CD4-positive, alpha-beta memory T cell (primary cell): ENCODE data around the gene NOL4L. TPM values are rescaled to one million over a fixed set of nuclear protein-coding genes. Genes with fewer than 3 reads are reported as not detected.

Experiments
- CTCF ChIA-PET: fragments of 350-600 bp; sonication (Branson Sonifier 250); formaldehyde crosslinking; loops from one replicate; lab custom pipeline; 2021; ENCODE audit warnings: inconsistent platforms; ENCODE audit not compliant: partially characterized antibody; lab: Charles Lee
- POLR2A ChIA-PET: fragments of 350-600 bp; sonication (Branson Sonifier 250); formaldehyde crosslinking; loops from one replicate; lab custom pipeline; 2021; ENCODE audit not compliant: partially characterized antibody; lab: Charles Lee
- DNase-seq, 5 donors: peaks; one replicate each; pipeline versions ENCODE4 v3.0.0 to v3.0.0-alpha.2; 2020 to 2022; ENCODE audit warnings: mixed read lengths in 1 of 5
- H3K27ac ChIP-seq: one replicate; pipeline ENCODE4 v1.7.0; 2013; ENCODE audit warnings: low read depth, low read length
- H3K27me3 ChIP-seq: 2 replicates; pipeline ENCODE4 v1.7.0; 2013; ENCODE audit warnings: mild to moderate bottlenecking, low read length, moderate library complexity; ENCODE audit not compliant: insufficient read depth
- H3K36me3 ChIP-seq: 2 replicates; pipeline ENCODE4 v1.7.0; 2013; ENCODE audit warnings: mild to moderate bottlenecking, low read length, moderate library complexity; ENCODE audit not compliant: insufficient read depth
- H3K4me1 ChIP-seq: 2 replicates; pipeline ENCODE4 v1.7.0; 2013; ENCODE audit warnings: mild to moderate bottlenecking, low read length, moderate library complexity; ENCODE audit not compliant: insufficient read depth
- H3K4me3 ChIP-seq, 2 donors: one replicate each; pipeline ENCODE4 v1.7.0; 2013; ENCODE audit warnings: low read length in 2 of 2, mild to moderate bottlenecking in 1 of 2
- H3K9me3 ChIP-seq, 2 donors: one replicate each; pipeline ENCODE4 v1.7.0; 2013; ENCODE audit warnings: low read length in 2 of 2, control low read depth in 1 of 2; ENCODE audit not compliant: control insufficient read depth in 1 of 2
- H3K27ac Mint-ChIP-seq, 7 donors: one replicate each; pipeline ENCODE4 v1.8.0; 2020 to 2021; ENCODE audit warnings: mixed read lengths in 7 of 7, mild to moderate bottlenecking in 6 of 7, inconsistent platforms in 3 of 7, moderate library complexity in 3 of 7
- H3K27me3 Mint-ChIP-seq, 2 donors: one replicate each; pipeline ENCODE4 v1.8.0; 2020 to 2021; ENCODE audit warnings: mixed read lengths in 2 of 2
- H3K36me3 Mint-ChIP-seq, 2 donors: one replicate each; pipeline ENCODE4 v1.8.0; 2020 to 2021; ENCODE audit warnings: mixed read lengths in 2 of 2, inconsistent platforms in 1 of 2, mild to moderate bottlenecking in 1 of 2
- H3K4me1 Mint-ChIP-seq, 4 donors: one replicate each; pipeline ENCODE4 v1.8.0; 2020 to 2021; ENCODE audit warnings: mixed read lengths in 4 of 4, mild to moderate bottlenecking in 1 of 4
- H3K4me3 Mint-ChIP-seq, 8 donors: one replicate each; pipeline ENCODE4 v1.8.0; 2020 to 2021; ENCODE audit warnings: mixed read lengths in 8 of 8, mild to moderate bottlenecking in 7 of 8, moderate library complexity in 6 of 8, inconsistent platforms in 3 of 8
- H3K9me3 Mint-ChIP-seq, 8 donors: one replicate each; pipeline ENCODE4 v1.8.0; 2020 to 2021; ENCODE audit warnings: mixed read lengths in 8 of 8, mild to moderate bottlenecking in 5 of 8, inconsistent platforms in 3 of 8, moderate library complexity in 1 of 8
- intact Hi-C: fragments of 100-400 bp; cut with micrococcal nuclease; formaldehyde crosslinking; loops from one replicate; pipeline ENCODE4 v1.15.1; 2023
- polyA plus RNA-seq, 2 donors: library from polyadenylated mRNA; unstranded; fragments of 300-500 nt; fragmentation: Illumina TruSeq; gene quantifications; one replicate each; pipeline ENCODE4 v1.2.3, GENCODE V29; 2021
- total RNA-seq, 2 experiments: library from RNA; stranded (reverse); gene quantifications; one replicate each; pipeline ENCODE4 v1.2.3, GENCODE V29; 2021

NOL4L gene
- total and polyA plus RNA-seq, 4 experiments from 2014 or later = 7.0 to 74.2 (median 47.5) TPM

DNA sequence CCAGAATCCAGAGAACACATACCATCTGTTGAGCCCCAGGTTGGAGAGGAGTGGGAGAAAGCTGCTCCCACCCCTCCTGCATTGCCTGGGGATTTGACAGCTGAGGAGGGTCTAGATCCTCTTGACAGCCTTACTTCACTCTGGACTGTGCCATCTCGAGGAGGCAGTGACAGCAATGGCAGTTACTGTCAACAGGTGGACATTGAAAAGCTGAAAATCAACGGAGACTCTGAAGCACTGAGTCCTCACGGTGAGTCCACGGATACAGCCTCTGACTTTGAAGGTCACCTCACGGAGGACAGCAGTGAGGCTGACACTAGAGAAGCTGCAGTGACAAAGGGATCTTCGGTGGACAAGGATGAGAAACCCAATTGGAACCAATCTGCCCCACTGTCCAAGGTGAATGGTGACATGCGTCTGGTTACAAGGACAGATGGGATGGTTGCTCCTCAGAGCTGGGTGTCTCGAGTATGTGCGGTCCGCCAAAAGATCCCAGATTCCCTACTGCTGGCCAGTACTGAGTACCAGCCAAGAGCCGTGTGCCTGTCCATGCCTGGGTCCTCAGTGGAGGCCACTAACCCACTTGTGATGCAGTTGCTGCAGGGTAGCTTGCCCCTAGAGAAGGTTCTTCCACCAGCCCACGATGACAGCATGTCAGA, 149.6 kb downstream of the NOL4L start:
- Mint-ChIP-seq H3K27ac (peak overlapping the region in 3 of 7 donors; percentile 12 to 61 (median 41)), H3K4me1 (peaks cover 0 to 3% (median under 1%) of the 10 kb centered on the region in 4 donors), H3K9me3 (peaks cover 0 to 2% (median 0%) of the 10 kb centered on the region in 8 donors), H3K36me3 (peaks cover 55 to 83% of the 10 kb centered on the region in 2 donors), H3K4me3 (no peak overlapping the region), H3K27me3 (no peaks in the 10 kb centered on the region)
- POLR2A ChIA-PET = no interaction called here
- no peak overlapping the region for H3K4me3 ChIP-seq
- no peak for DNase-seq
- CTCF ChIA-PET = interaction anchor here (2.0 kb wide), 1 partner anchor 73 kb away, joined by 4 read pairs; no protein-coding TSS in a partner anchor
- no peak overlapping the region for H3K27ac ChIP-seq
- H3K27me3 ChIP-seq = no peaks in the 10 kb centered on the region
- no peaks in the 10 kb centered on the region for H3K4me1 ChIP-seq
- H3K36me3 ChIP-seq = peaks cover 71% of the 10 kb centered on the region
- H3K9me3 ChIP-seq = no peaks in the 10 kb centered on the region
- intact Hi-C loops = no loop called here

DNA sequence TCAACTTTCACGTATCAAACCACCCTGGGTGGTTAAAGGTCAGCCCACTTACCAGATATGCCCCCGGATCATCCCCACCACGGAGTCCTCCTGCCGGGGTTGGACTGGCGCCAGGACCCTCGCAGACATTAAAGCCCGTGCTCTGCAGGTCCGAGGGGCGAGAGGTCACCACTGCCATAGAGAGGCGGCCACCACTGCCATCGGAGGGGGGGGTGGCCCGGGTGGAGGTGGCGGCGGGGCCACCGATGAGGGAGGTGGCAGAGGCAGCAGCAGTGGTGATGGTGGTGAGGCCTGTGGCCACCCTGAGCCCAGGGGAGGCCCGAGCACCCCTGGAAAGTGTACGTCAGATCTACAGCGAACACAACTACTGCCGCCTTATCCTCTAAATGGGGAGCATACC, 150.7 kb downstream of the NOL4L start:
- Histone ChIP-seq H3K27me3 (no peaks in the 10 kb centered on the region), H3K36me3 (peaks cover 79% of the 10 kb centered on the region), H3K9me3 (no peaks in the 10 kb centered on the region), H3K4me3 (no peak overlapping the region), H3K4me1 (no peaks in the 10 kb centered on the region), H3K27ac (no peak overlapping the region)
- H3K4me3 Mint-ChIP-seq = no peak overlapping the region
- DNase-seq = no peak
- no peak overlapping the region for H3K27ac Mint-ChIP-seq
- no peaks in the 10 kb centered on the region for H3K27me3 Mint-ChIP-seq
- peaks cover 0 to 3% (median 0%) of the 10 kb centered on the region in 4 donors for H3K4me1 Mint-ChIP-seq
- POLR2A ChIA-PET = no interaction called here
- peaks cover 57 to 88% of the 10 kb centered on the region in 2 donors for H3K36me3 Mint-ChIP-seq
- CTCF ChIA-PET = interaction anchor here (0.6 kb wide), 1 partner anchor 13 kb away, joined by 3 read pairs; no protein-coding TSS in a partner anchor
- intact Hi-C loops = no loop called here
- peaks cover 0 to 2% (median 0%) of the 10 kb centered on the region in 8 donors for H3K9me3 Mint-ChIP-seq

GRCh38 chr20:32433311-32434021, 151.7 kb downstream of the NOL4L start:
- Mint-ChIP-seq H3K36me3 (peaks cover 61 to 88% of the 10 kb centered on the region in 2 donors), H3K27me3 (no peaks in the 10 kb centered on the region), H3K27ac (no peak overlapping the region), H3K4me3 (no peak overlapping the region), H3K4me1 (peaks cover 0 to 3% (median 0%) of the 10 kb centered on the region in 4 donors), H3K9me3 (peaks cover 0 to 4% (median 0%) of the 10 kb centered on the region in 8 donors)
- Histone ChIP-seq H3K9me3 (no peaks in the 10 kb centered on the region), H3K4me1 (no peaks in the 10 kb centered on the region), H3K36me3 (peaks cover 87% of the 10 kb centered on the region), H3K27me3 (no peaks in the 10 kb centered on the region), H3K27ac (no peak overlapping the region), H3K4me3 (no peak overlapping the region)
- ChIA-PET POLR2A (no interaction called here), CTCF (interaction anchor here (0.6 kb wide), 1 partner anchor 12 kb away, joined by 3 read pairs; no protein-coding TSS in a partner anchor)
- intact Hi-C loops = no loop called here
- DNase-seq = no peak

DNA sequence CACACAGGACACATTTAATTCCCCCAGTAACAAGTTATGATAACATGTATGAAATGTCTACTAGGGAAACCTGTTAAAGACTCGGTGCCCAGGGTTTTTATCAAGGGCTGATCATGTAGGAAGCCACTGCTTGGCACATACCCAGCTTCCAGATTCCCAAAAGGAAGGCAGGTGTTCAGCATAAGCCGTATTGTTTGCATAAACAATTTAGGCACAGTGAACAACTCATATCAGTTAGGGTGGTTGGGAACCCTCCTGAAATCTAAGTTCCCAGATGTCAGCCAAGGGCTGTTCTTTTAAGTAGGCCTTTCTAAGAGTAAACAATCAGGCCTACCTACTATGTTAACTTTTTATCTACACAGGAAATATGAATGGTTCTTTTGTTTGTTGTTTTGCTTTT, 152.9 kb downstream of the NOL4L start:
- H3K4me1 ChIP-seq = no peaks in the 10 kb centered on the region
- no peaks in the 10 kb centered on the region for H3K27me3 ChIP-seq
- H3K9me3 ChIP-seq = no peaks in the 10 kb centered on the region
- H3K4me3 Mint-ChIP-seq = no peak overlapping the region
- peak overlapping the region in 3 of 7 donors; percentile 37 to 70 (median 57) for H3K27ac Mint-ChIP-seq
- intact Hi-C loops = no loop called here
- DNase-seq = no peak
- peaks cover 0 to 4% (median 0%) of the 10 kb centered on the region in 8 donors for H3K9me3 Mint-ChIP-seq
- H3K27me3 Mint-ChIP-seq = no peaks in the 10 kb centered on the region
- H3K27ac ChIP-seq = no peak overlapping the region
- ChIA-PET POLR2A (interaction anchor here (0.9 to 1.9 kb wide), 2 partner anchors 51 to 73 kb away, joined by 3 to 5 read pairs; no protein-coding TSS in a partner anchor), CTCF (no interaction called here)
- no peak overlapping the region for H3K4me3 ChIP-seq
- peaks cover 95% of the 10 kb centered on the region for H3K36me3 ChIP-seq
- H3K36me3 Mint-ChIP-seq = peaks cover 70 to 91% of the 10 kb centered on the region in 2 donors
- peaks cover 3 to 5% (median 4%) of the 10 kb centered on the region in 4 donors for H3K4me1 Mint-ChIP-seq

- H3K4me1 ChIP-seq = no peaks in the 10 kb centered on the region
- Mint-ChIP-seq H3K4me1 (peaks cover 7 to 9% (median 8%) of the 10 kb centered on the region in 4 donors), H3K27me3 (no peaks in the 10 kb centered on the region), H3K9me3 (peaks cover 0 to 2% (median 0%) of the 10 kb centered on the region in 8 donors), H3K27ac (peak overlapping the region in 1 of 7 donors; percentile 7), H3K36me3 (peaks cover 68 to 87% of the 10 kb centered on the region in 2 donors), H3K4me3 (no peak overlapping the region)
- intact Hi-C loops = no loop called here
- CTCF ChIA-PET = interaction anchor here (0.6 kb wide), 1 partner anchor 252 kb away, joined by 3 read pairs; no protein-coding TSS in a partner anchor
- no peak for DNase-seq
- no peak overlapping the region for H3K4me3 ChIP-seq
- POLR2A ChIA-PET = interaction anchor here (1.9 kb wide), 1 partner anchor 72 kb away, joined by 5 read pairs; no protein-coding TSS in a partner anchor
- peaks cover 88% of the 10 kb centered on the region for H3K36me3 ChIP-seq
- H3K27me3 ChIP-seq = no peaks in the 10 kb centered on the region
- no peaks in the 10 kb centered on the region for H3K9me3 ChIP-seq
- H3K27ac ChIP-seq = no peak overlapping the region
Observed at GRCh38 chr20:32431457-32431856, 153.7 kb downstream of the NOL4L start.

GRCh38 chr20:32429745-32430360, 155.3 kb downstream of the NOL4L start:
- Histone ChIP-seq H3K4me1 (no peaks in the 10 kb centered on the region), H3K36me3 (peaks cover 72% of the 10 kb centered on the region), H3K4me3 (no peak overlapping the region), H3K27me3 (no peaks in the 10 kb centered on the region), H3K27ac (no peak overlapping the region), H3K9me3 (no peaks in the 10 kb centered on the region)
- H3K27me3 Mint-ChIP-seq = no peaks in the 10 kb centered on the region
- POLR2A ChIA-PET = no interaction called here
- peaks cover 11 to 12% (median 12%) of the 10 kb centered on the region in 4 donors for H3K4me1 Mint-ChIP-seq
- H3K9me3 Mint-ChIP-seq = peaks cover 0 to 2% (median 0%) of the 10 kb centered on the region in 8 donors
- no peak for DNase-seq
- H3K4me3 Mint-ChIP-seq = no peak overlapping the region
- H3K27ac Mint-ChIP-seq = peak overlapping the region in 2 of 7 donors; percentile 22 to 54
- CTCF ChIA-PET = no interaction called here
- intact Hi-C loops = no loop called here
- peaks cover 56 to 73% of the 10 kb centered on the region in 2 donors for H3K36me3 Mint-ChIP-seq
